Left renal pelvis (tissue), 4 donors: ENCODE measurements around the gene CRYZL1. TPM values are rescaled to one million over a fixed set of nuclear protein-coding genes. Genes with fewer than 3 reads are reported as not detected.
"Not testable (repeated sequence)": the region's sequence is repeated elsewhere in the genome, so short reads cannot be mapped to it uniquely, and the experiment has no call there.

Source experiments
- DNase-seq, 4 donors: peaks; one replicate each; pipeline ENCODE4 v3.0.0-alpha.2; 2013; ENCODE audit warnings: low read depth in 4 of 4, low spot score in 3 of 4
- polyA plus RNA-seq, 4 donors: library from polyadenylated mRNA; unstranded; fragments of 120-200 nt; gene quantifications; one replicate each; pipeline ENCODE4 v1.2.1, GENCODE V29; 2013; ENCODE audit not compliant: insufficient read length in 4 of 4

The CRYZL1 gene
- polyA plus RNA-seq, 4 donors, result 61.0 to 70.8 (median 68.3) TPM

GRCh38 chr21:33640697-33641351 lies 717 bp downstream of the CRYZL1 start:
- no peak for DNase-seq

GRCh38 chr21:33634254-33634653 lies 7.3 kb downstream of the CRYZL1 start:
- DNase-seq, result no peak

GRCh38 chr21:33626151-33626550 lies 15.4 kb downstream of the CRYZL1 start:
- DNase-seq, result not testable (repeated sequence)

- DNase-seq, result no peak
These were observed 19.3 kb downstream of the CRYZL1 start for GRCh38 chr21:33622253-33622652.

- no peak for DNase-seq
These were observed 21.8 kb downstream of the CRYZL1 start for GRCh38 chr21:33619726-33620125.

- DNase-seq, result no peak
These were observed 23.1 kb downstream of the CRYZL1 start for GRCh38 chr21:33618407-33618806.

GRCh38 chr21:33617565-33617964 lies 24.0 kb downstream of the CRYZL1 start:
- not testable (repeated sequence) for DNase-seq

- no peak for DNase-seq
These were observed 30.4 kb downstream of the CRYZL1 start for GRCh38 chr21:33611006-33611744.

GRCh38 chr21:33608559-33608958 lies 33.0 kb downstream of the CRYZL1 start:
- no peak for DNase-seq

GRCh38 chr21:33598051-33598450 lies 43.5 kb downstream of the CRYZL1 start:
- no peak for DNase-seq

- DNase-seq, result peak; percentile 61 to 82 (median 80)
These were observed 52.8 kb downstream of the CRYZL1 start, which contains the start of gene DONSON for GRCh38 chr21:33588485-33589335. DONSON (minus strand) TSS chr21:33588684; CDS start chr21:33588641, 43 bp downstream.

- DNase-seq, result peak in 2 of 4 donors; percentile 5 to 8
These were observed 53.6 kb downstream of the CRYZL1 start for GRCh38 chr21:33587792-33588484.

GRCh38 chr21:33586927-33587326 lies 54.6 kb downstream of the CRYZL1 start:
- no peak for DNase-seq

GRCh38 chr21:33584455-33584854 lies 57.1 kb downstream of the CRYZL1 start:
- DNase-seq, result no peak

- no peak for DNase-seq
These were observed 62.5 kb downstream of the CRYZL1 start for GRCh38 chr21:33578959-33579542.

GRCh38 chr21:33578214-33578613 lies 63.3 kb downstream of the CRYZL1 start:
- DNase-seq, result no peak

- DNase-seq, result not testable (repeated sequence)
These were observed 64.8 kb downstream of the CRYZL1 start for GRCh38 chr21:33576741-33577141.

- no peak for DNase-seq
These were observed 69.2 kb downstream of the CRYZL1 start for GRCh38 chr21:33572350-33572749.

GRCh38 chr21:33569991-33570390 lies 71.5 kb downstream of the CRYZL1 start:
- no peak for DNase-seq

- no peak for DNase-seq
These were observed 73.1 kb downstream of the CRYZL1 start for GRCh38 chr21:33568448-33568847.
